BLaER1 treated with 17β-estradiol and CSF1 and Interleukin-3, amounts not matched to agents 10 nM and 100 nM (cell line): ENCODE results near the gene UBAP2.

Source experiments
- H3K27ac ChIP-seq, 11 experiments: shearing (Covaris generic); formaldehyde crosslinking; 2 replicates each; pipeline ENCODE4 v1.8.1; 2022
- H3K27me3 ChIP-seq, 11 experiments: shearing (Covaris generic); formaldehyde crosslinking; 2 replicates each; pipeline ENCODE4 v1.8.1; 2022
- H3K36me3 ChIP-seq, 11 experiments: shearing (Covaris generic); formaldehyde crosslinking; 2 replicates each; pipeline ENCODE4 v1.8.1; 2022
- H3K4me1 ChIP-seq, 10 experiments: shearing (Covaris generic); formaldehyde crosslinking; 2 replicates each; pipeline ENCODE4 v1.8.1; 2022
- H3K4me2 ChIP-seq, 11 experiments: shearing (Covaris generic); formaldehyde crosslinking; 2 replicates each; pipeline ENCODE4 v1.8.1; 2022
- H3K4me3 ChIP-seq, 10 experiments: shearing (Covaris generic); formaldehyde crosslinking; 2 replicates each; pipeline ENCODE4 v1.8.1; 2022
- H3K9ac ChIP-seq, 11 experiments: shearing (Covaris generic); formaldehyde crosslinking; 2 replicates each; pipeline ENCODE4 v1.8.1; 2022
- H3K9me3 ChIP-seq, 11 experiments: shearing (Covaris generic); formaldehyde crosslinking; replicated peaks in 1 of 11; 2 replicates each; pipeline ENCODE4 v1.8.1; 2022
- H4K20me1 ChIP-seq, 11 experiments: shearing (Covaris generic); formaldehyde crosslinking; 2 replicates each; pipeline ENCODE4 v1.8.1; 2022
- Cebpa-rat ChIP-seq, 11 experiments: shearing (Covaris generic); IDR thresholded peaks; 2 replicates each; pipeline ENCODE4 v1.8.1; 2022

The UBAP2 gene

DNA sequence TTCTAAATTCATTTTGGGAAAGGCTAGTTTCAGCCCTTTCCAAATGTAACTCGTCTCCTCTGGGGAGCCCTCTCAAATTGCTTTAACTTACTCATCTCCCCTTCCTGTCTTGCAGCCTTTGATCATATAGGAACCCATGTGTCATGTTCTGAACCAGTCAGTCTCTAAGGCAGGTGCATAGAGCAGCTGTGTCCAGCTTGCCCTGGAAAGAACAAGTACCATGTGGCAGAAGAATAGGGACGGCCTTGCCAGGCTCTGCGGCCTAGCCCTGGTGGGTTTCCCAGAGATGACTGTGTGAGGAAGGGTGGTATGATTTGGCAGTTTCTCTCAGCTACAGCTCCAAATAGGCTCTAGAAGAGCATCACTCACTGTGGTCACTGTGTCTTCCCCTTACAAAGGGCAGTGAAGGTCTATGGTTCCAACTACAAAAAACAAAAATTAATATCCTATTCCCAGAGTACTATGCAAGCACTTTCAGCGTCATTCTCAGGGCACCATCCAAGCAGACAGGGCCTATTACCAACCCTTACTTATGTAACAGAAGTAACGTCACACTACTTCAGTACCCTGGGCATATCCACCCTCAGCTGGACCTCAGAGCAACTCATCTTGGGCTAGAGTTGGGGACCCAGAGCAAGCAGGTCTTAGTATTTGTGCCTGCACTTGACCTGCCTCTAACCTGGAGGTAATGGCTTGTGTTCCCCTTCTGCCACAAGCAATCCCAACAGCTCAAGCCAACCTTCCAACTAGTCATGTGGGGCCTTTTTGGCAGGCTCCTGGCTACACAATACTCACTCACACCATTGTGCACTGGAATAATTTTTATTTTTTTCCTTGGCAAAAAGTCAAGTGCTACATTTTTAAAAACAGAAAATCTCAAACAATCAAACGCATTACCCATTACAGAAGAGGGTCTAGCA lies 37.2 kb upstream of the UBAP2 start:
- peaks cover 4 to 47% (median 8%) of the 10 kb centered on the region in 11 experiments; a peak in 14 of 22 replicates for H4K20me1 ChIP-seq
- H3K9me3 ChIP-seq: no peaks in the 10 kb centered on the region
- H3K27ac ChIP-seq: no peak overlapping the region
- no peak overlapping the region for H3K4me3 ChIP-seq
- peaks cover 55 to 67% (median 61%) of the 10 kb centered on the region in 11 experiments for H3K36me3 ChIP-seq
- no peaks in the 10 kb centered on the region for H3K27me3 ChIP-seq
- TF ChIP-seq Cebpa-rat (IDR thresholded peaks at IDR 0.05): no peak
- H3K9ac ChIP-seq: no peak overlapping the region
- H3K4me1 ChIP-seq: peaks cover 0 to 21% (median 0%) of the 10 kb centered on the region in 10 experiments; a peak in 5 of 20 replicates
- H3K4me2 ChIP-seq: no peak overlapping the region

GRCh38 chr9:34084562-34084961 lies 35.9 kb upstream of the UBAP2 start:
- TF ChIP-seq Cebpa-rat (IDR thresholded peaks at IDR 0.05): no peak
- Histone ChIP-seq H3K4me3 (no peak overlapping the region), H4K20me1 (peaks cover 0 to 35% (median 8%) of the 10 kb centered on the region in 11 experiments; a peak in 13 of 22 replicates), H3K27me3 (no peaks in the 10 kb centered on the region), H3K9ac (no peak overlapping the region), H3K9me3 (no peaks in the 10 kb centered on the region), H3K4me1 (peaks cover 0 to 21% (median 0%) of the 10 kb centered on the region in 10 experiments; a peak in 5 of 20 replicates), H3K36me3 (peaks cover 42 to 54% (median 48%) of the 10 kb centered on the region in 11 experiments), H3K27ac (no peak overlapping the region), H3K4me2 (no peak overlapping the region)

GRCh38 chr9:34079181-34079580 lies 30.5 kb upstream of the UBAP2 start:
- Histone ChIP-seq H3K9ac (no peak overlapping the region), H3K4me2 (no peak overlapping the region), H3K27ac (no peak overlapping the region), H3K9me3 (no peaks in the 10 kb centered on the region), H4K20me1 (no peaks in the 10 kb centered on the region), H3K4me3 (no peak overlapping the region), H3K36me3 (0 out of 22 replicates have a peak, but pooled peaks cover 0 to under 1% (median 0%) of the 10 kb centered on the region in 11 experiments), H3K27me3 (no peaks in the 10 kb centered on the region), H3K4me1 (no peaks in the 10 kb centered on the region)
- no peak for TF ChIP-seq Cebpa-rat (IDR thresholded peaks at IDR 0.05)

- no peak overlapping the region for H3K4me3 ChIP-seq
- no peaks in the 10 kb centered on the region for H3K27me3 ChIP-seq
- H4K20me1 ChIP-seq: no peaks in the 10 kb centered on the region
- TF ChIP-seq Cebpa-rat (IDR thresholded peaks at IDR 0.05): no peak
- H3K9ac ChIP-seq: no peak overlapping the region
- no peaks in the 10 kb centered on the region for H3K36me3 ChIP-seq
- H3K27ac ChIP-seq: peak overlapping the region in 1 of 11 experiments; percentile 36; a peak in 1 of 22 replicates
- H3K4me1 ChIP-seq: peaks cover 0 to 16% (median 0%) of the 10 kb centered on the region in 10 experiments; a peak in 2 of 20 replicates
- 0 out of 22 replicates have a peak overlapping the region, but pooled peaks of 2 of the 11 experiments have one; percentile 4 to 22 for H3K4me2 ChIP-seq
- no peaks in the 10 kb centered on the region for H3K9me3 ChIP-seq
Measured at GRCh38 chr9:34072868-34073590, 24.3 kb upstream of the UBAP2 start.

DNA sequence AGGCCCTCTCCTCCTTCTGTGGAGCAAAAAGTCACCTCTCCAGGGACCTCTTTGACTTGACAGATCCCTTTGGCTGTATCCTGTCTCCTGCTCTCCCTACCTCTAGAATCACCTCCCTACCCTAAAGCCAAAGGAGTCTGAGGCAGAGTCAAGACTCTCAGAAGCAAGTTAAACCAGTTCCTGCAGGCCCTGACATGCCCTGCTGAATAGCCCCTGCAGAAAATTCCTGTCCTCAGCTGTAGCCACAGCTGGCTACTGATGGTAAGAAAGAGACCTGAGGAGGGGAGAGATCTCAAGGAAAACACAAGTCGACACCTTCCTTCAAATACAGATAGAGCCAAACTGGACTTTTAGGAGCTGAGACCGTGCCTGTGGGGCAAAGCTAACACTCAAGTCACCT lies 23.7 kb upstream of the UBAP2 start:
- no peaks in the 10 kb centered on the region for H3K27me3 ChIP-seq
- peaks cover 0 to 16% (median 0%) of the 10 kb centered on the region in 10 experiments; a peak in 2 of 20 replicates for H3K4me1 ChIP-seq
- no peaks in the 10 kb centered on the region for H3K9me3 ChIP-seq
- peak overlapping the region in 1 of 11 experiments; percentile 36; a peak in 1 of 22 replicates for H3K27ac ChIP-seq
- H3K9ac ChIP-seq: peak overlapping the region in 1 of 11 experiments; percentile 2; a peak in 1 of 22 replicates
- 0 out of 22 replicates have a peak overlapping the region, but pooled peaks of 1 of the 11 experiments have one; percentile 22 for H3K4me2 ChIP-seq
- no peak overlapping the region for H3K4me3 ChIP-seq
- no peaks in the 10 kb centered on the region for H3K36me3 ChIP-seq
- no peaks in the 10 kb centered on the region for H4K20me1 ChIP-seq
- no peak for TF ChIP-seq Cebpa-rat (IDR thresholded peaks at IDR 0.05)

DNA sequence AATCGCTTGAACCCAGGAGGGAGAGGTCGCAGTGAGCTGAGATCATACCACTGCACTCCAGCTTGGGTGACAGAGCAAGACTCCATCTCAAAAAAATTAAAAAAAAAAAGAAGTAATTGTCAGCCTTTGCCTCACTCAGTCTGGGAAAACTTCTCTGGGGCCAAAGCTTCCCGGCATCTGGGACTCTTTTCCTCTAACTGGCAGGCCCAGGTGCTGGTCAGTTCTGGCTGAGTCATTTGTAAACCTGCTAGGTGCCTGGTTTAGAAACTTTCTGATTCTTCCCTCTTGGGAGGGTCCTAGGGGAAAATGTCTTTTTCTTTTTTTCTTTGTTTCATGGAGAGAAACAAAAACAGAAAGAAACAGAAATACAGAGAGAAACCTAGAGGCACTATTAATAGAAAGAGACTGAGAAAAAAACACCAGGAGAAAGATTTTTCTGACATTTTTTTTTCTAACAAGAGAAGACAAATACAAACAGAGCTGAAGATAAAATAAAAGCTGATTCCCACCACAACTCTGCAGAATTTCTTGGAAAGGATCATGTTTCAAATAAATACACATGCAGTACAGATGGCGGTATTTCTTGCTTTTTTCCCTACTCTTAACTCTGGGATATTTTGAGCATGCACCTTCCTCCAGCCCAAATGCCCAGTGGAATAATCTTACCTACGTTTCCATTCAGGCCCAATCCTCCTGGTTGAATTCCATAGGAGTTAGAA lies 22.1 kb upstream of the UBAP2 start:
- Histone ChIP-seq H3K4me1 (peaks cover 0 to 16% (median 0%) of the 10 kb centered on the region in 10 experiments; a peak in 2 of 20 replicates), H3K36me3 (no peaks in the 10 kb centered on the region), H3K27ac (no peak overlapping the region), H3K4me2 (no peak overlapping the region), H3K9me3 (no peaks in the 10 kb centered on the region), H4K20me1 (no peaks in the 10 kb centered on the region), H3K4me3 (no peak overlapping the region), H3K27me3 (no peaks in the 10 kb centered on the region), H3K9ac (no peak overlapping the region)
- TF ChIP-seq Cebpa-rat (IDR thresholded peaks at IDR 0.05): no peak

DNA sequence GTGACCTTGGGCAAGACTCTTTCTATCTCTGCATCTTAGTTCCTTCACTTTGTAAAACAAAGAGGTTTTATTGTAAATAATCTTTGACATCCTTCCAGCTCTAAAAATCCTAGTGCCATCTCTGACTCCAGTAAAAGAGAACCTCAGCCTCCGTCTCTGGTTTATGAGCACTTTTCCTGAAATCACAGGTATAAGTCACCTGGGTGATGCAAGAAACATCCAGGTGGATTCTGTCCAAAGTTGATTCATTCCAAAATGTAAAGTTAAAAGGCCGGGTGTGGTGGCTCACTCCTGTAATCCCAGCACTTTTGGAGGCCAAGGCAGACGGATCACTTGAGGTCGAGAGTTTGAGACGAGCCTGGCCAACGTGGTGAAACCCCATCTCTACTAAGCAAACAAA lies 21.1 kb upstream of the UBAP2 start:
- H3K4me3 ChIP-seq: no peak overlapping the region
- H3K4me2 ChIP-seq: no peak overlapping the region
- H3K9me3 ChIP-seq: no peaks in the 10 kb centered on the region
- no peaks in the 10 kb centered on the region for H4K20me1 ChIP-seq
- H3K27me3 ChIP-seq: no peaks in the 10 kb centered on the region
- H3K27ac ChIP-seq: no peak overlapping the region
- H3K9ac ChIP-seq: no peak overlapping the region
- H3K36me3 ChIP-seq: no peaks in the 10 kb centered on the region
- H3K4me1 ChIP-seq: peaks cover 0 to 16% (median 0%) of the 10 kb centered on the region in 10 experiments; a peak in 2 of 20 replicates
- no peak for TF ChIP-seq Cebpa-rat (IDR thresholded peaks at IDR 0.05)

- Histone ChIP-seq H3K9ac (no peak overlapping the region), H3K9me3 (no peaks in the 10 kb centered on the region), H3K4me3 (no peak overlapping the region), H4K20me1 (no peaks in the 10 kb centered on the region), H3K27ac (no peak overlapping the region), H3K4me1 (0 out of 20 replicates have a peak, but pooled peaks cover 0 to under 1% (median 0%) of the 10 kb centered on the region in 10 experiments), H3K36me3 (no peaks in the 10 kb centered on the region), H3K4me2 (no peak overlapping the region), H3K27me3 (no peaks in the 10 kb centered on the region)
- no peak for TF ChIP-seq Cebpa-rat (IDR thresholded peaks at IDR 0.05)
Measured at GRCh38 chr9:34065541-34065940, 16.9 kb upstream of the UBAP2 start.
